HS-27A (cell line): Measurements from ENCODE around the gene C1QL2.

Experiments
- DNase-seq: peaks from one replicate; pipeline ENCODE4 v3.0.0-alpha.2; 2012; ENCODE audit warnings: low read depth, missing footprints

Gene C1QL2

DNA sequence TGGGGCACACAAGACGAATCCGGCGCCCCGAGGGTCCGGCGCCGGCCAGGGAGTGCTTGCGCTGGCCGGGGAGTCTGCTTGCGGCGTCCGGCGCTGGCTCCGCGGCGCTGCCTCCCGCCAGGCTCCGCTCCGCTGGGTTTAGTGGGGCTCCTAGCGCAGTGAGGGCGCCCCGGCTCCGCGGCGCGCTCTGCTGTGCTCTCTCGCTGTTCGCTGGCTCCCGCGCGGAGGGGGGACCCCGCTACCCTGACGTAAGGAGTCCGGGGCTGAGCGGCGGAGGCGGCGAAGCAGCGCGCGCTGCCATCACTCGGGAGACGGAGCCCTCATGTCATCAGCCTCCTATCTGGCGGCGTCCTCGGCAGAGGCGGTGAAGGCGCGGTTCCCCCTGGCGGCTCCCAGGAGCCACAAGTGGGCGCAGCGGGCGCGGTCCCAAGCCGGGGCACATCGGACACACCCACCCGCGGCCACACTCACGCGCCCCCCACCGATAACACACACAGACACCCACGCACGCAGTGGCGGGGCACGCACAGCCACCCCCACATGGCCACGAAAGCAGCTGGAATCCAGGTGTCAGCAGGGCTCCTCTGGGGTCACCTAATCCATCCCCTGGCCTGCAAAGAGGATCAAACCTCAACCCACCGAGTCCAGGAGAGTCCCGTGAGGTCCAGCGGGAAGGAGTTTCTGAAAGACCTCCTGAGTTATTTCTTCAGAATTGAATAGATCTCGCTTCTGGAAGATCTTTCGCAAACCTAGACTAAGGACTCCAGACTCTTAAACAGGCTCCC, at the start of gene C1QL2:
TSS of gene C1QL2 (minus strand) at position 189 of the 785 bp plus-strand sequence. CDS start 482 bp downstream, outside the sequence.
- no peak for DNase-seq

- no peak for DNase-seq
These were observed 48.9 kb upstream of the C1QL2 start for GRCh38 chr2:119207447-119207846.

GRCh38 chr2:119206201-119206600, 47.6 kb upstream of the C1QL2 start:
- DNase-seq, result no peak

GRCh38 chr2:119205001-119205706, 46.6 kb upstream of the C1QL2 start:
- DNase-seq, result no peak

DNA sequence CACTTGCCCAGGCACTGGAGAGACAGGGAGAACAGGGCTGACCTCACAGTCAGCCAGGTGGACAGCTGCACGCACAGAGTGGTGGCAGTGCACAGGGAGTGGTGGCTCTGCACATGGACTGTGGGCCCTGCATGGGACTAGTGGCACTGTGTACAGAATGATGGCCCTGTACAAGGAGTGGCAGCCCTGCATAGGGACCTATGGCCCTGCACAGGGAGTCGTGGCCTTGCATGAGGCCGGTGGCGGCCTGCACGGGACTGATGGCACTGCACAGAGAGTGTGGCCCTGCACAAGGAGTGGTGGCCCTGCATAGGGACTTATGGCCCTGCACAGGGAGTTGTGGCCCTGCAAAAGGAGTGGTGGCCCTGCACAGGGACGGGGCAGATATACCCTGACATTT, 46.0 kb upstream of the C1QL2 start:
- DNase-seq, result no peak

DNA sequence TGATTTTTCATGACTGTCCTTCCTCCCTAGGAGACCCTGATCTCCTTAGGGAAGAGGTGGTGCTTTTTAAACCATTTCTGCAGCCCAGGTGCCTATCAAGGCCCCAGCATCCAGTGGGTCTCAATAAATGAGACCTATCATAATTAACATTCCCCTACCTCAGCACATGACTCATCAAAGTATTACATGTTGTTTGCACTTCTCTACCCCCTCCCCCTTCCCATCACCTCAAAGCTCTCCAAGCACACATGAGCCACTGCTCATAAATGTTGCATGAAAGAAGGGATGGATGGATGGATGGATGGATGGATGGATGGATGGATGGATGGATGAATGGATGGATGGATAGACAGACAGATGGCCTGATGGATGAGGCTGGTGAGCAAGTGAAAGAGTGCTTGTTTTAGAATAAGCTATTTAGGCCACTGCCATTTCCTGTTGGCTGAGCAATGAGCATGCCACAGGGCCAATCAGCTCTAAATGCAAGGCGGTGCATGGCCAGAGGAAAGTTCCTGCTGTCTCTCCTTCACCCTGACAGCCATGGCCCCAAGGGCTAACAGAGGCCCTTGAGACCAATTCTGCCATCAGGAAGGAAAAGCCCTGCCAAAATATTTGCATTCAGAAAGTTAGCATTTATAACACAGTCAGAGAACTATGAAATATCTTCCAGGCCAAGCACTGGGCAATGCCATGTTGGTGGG, 44.2 kb upstream of the C1QL2 start:
- DNase-seq, result no peak

- DNase-seq, result no peak
These were observed 43.3 kb upstream of the C1QL2 start for GRCh38 chr2:119201815-119202214.

DNA sequence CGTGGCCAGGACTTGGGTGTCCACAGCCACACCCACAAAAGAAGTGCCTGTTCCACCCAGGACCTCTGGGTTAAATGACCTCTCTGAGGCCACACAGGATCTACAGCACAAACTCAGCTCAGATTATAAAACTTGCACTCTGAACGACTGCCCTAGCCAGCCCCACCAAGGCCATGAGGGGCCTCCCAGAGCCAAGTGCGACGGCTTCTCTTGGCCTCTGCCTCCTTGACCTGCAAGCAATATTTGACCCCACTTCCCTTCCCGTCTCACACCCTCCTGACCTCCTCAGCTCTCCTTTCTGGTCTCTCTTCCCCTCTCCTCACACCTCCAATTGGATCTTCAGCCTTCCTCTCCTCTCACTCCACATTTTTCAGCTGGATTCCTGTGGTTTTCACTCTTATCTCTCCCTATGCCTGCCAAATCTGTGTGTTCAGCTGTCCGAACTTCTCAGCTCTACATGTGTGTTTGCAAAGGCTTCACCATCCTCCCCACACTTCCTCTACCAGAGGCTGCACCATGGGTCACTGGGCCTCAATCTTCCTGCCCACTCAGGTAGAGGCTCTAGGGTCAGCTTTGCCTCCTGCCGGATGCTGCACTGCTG, 39.8 kb upstream of the C1QL2 start:
- peak; percentile 87 for DNase-seq

- DNase-seq, result no peak
These were observed 39.1 kb upstream of the C1QL2 start for GRCh38 chr2:119197529-119198239.

GRCh38 chr2:119197126-119197405, 38.5 kb upstream of the C1QL2 start:
- DNase-seq, result no peak

GRCh38 chr2:119196301-119197125, 38.0 kb upstream of the C1QL2 start:
- no peak for DNase-seq

DNA sequence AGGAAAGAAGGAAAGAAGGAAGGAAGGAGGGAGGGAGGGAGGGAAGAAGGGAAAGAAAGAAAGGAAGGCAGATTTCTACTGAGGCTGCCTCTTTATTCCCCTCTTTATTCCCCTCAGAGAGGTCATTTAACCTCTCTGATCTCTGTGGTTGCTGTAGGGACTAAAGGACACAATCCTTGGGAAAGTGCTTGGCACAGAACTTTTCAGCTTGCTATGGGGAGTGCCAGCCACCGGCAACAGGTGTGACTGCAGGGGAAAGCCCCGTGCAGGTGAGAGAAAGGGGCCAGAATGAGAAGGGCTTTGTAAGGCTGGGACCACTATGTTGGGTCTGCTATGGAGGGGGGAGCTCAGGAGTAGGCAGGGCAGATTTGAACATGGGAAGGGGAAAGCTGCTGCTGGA, 37.3 kb upstream of the C1QL2 start:
- DNase-seq, result no peak

- DNase-seq, result no peak
These were observed 36.5 kb upstream of the C1QL2 start for GRCh38 chr2:119195001-119195400.

DNA sequence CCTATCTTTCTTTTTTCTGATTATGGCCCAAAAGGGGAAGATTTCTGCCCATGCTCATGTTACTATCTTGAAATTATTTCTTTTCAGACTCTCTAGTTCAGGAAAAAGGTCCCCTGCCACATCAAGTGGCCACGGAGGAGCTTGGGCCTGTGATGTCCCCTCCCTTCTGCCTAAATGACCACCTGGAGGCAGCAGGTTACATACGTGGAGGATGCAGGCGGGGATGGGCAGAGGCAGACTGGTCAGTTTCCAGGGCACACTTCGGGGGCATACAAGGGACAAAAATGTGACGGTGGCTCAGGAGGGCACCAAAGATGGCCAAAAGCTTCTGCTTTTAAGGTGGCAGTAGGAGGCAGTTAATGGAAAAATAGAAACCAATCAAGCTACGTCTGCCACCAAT, 34.3 kb upstream of the C1QL2 start:
- no peak for DNase-seq

DNA sequence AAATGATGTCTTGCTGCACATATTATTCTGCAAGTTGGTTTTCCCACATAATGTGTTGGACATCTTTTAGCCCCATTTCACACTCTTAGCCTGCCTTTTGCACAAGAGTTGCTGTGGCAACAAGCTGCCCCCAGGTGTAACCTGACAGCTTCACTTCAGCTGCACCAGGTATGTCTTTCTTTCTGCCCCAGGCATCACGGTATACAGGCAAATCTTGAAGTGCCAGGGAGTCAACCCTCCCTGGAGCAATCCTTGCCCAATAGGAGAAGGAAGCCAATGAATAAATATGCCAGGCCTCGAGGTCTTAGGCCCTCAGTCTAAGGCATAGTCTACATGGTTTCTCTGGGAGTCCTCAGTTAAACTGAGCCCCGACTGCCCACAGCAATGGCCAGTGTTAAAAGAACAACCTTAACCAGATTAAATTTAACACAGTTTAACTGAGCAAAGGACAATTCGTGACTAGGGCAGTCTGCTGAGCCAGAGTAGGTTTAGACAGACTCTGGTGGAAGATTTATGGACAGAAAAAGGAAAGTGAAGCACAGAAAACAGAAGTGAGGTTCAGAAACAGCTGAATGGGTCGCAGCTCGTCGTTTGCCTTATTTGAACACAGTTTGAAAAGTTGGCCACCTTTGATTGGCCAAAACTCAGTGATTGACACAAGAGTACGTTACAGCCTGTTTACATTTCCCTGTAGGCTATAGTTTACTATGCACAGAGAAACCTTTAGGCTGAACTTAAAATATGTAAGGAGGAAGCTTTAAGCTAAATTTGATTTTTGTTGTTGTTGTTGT, 32.0 kb upstream of the C1QL2 start:
- DNase-seq, result no peak

- DNase-seq, result peak; percentile 67
These were observed 26.0 kb upstream of the C1QL2 start for GRCh38 chr2:119184512-119184911.

- no peak for DNase-seq
These were observed 23.4 kb upstream of the C1QL2 start for GRCh38 chr2:119181791-119182445.

DNA sequence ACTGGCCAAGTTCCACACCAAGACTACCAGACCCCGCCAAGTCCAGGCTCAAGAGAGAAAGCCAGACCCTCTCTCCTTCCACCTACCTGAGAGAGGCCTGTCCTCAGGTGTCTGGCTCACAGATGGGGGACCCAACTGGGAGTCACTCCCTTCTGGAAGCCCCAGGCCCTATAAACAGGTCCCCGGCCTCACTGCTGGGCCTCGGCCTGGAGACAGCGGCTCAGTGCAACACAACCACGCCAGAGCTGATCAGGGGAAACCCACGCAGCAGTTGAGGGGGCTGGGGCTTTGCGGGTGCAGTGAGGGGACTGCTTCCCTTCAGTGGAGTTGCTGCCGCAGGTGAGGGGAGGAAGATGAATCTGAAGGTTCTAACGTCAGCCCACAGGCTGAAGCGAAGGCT, 22.8 kb upstream of the C1QL2 start:
- no peak for DNase-seq

- DNase-seq, result no peak
These were observed 22.3 kb upstream of the C1QL2 start for GRCh38 chr2:119180892-119181291.

- peak; percentile 77 for DNase-seq
These were observed 21.4 kb upstream of the C1QL2 start for GRCh38 chr2:119179991-119180390.
